Measurements from ENCODE around the gene CCDC191. TPM values are rescaled to one million over a fixed set of nuclear protein-coding genes. Genes with fewer than 3 reads are reported as not detected.

The CCDC191 gene
- total RNA-seq, 4 donors from 2014 or later, result 3.2 to 5.1 (median 4.1) TPM

GRCh38 chr3:114011059-114011797 is 45.1 kb downstream of the CCDC191 start:
- TF ChIP-seq CTCF (IDR thresholded peaks at IDR 0.05; ENCODE audit: low read depth), result no peak

- TF ChIP-seq CTCF (IDR thresholded peaks at IDR 0.05; ENCODE audit: low read depth), result no peak
Observed at GRCh38 chr3:114005481-114005880, 50.8 kb downstream of the CCDC191 start.

- no peak for TF ChIP-seq CTCF (IDR thresholded peaks at IDR 0.05; ENCODE audit: low read depth)
Observed at GRCh38 chr3:113985541-113985940, 70.8 kb downstream of the CCDC191 start.

- TF ChIP-seq CTCF (IDR thresholded peaks at IDR 0.05; ENCODE audit: low read depth), result no peak
Observed at GRCh38 chr3:113983544-113983943, 72.8 kb downstream of the CCDC191 start.

- TF ChIP-seq CTCF (IDR thresholded peaks at IDR 0.05; ENCODE audit: low read depth), result no peak
Observed at GRCh38 chr3:113981803-113982202, 74.5 kb downstream of the CCDC191 start.

GRCh38 chr3:113979916-113980315 is 76.4 kb downstream of the CCDC191 start:
- TF ChIP-seq CTCF (IDR thresholded peaks at IDR 0.05; ENCODE audit: low read depth), result no peak

- no peak for TF ChIP-seq CTCF (IDR thresholded peaks at IDR 0.05; ENCODE audit: low read depth)
Observed at GRCh38 chr3:113977822-113978221, 78.5 kb downstream of the CCDC191 start.
